ENCODE results near the gene OGN. TPM values are rescaled to one million over a fixed set of nuclear protein-coding genes. Genes with fewer than 3 reads are reported as not detected.

The OGN gene, protein sequence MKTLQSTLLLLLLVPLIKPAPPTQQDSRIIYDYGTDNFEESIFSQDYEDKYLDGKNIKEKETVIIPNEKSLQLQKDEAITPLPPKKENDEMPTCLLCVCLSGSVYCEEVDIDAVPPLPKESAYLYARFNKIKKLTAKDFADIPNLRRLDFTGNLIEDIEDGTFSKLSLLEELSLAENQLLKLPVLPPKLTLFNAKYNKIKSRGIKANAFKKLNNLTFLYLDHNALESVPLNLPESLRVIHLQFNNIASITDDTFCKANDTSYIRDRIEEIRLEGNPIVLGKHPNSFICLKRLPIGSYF
- not detected in 2 replicates for total RNA-seq

DNA sequence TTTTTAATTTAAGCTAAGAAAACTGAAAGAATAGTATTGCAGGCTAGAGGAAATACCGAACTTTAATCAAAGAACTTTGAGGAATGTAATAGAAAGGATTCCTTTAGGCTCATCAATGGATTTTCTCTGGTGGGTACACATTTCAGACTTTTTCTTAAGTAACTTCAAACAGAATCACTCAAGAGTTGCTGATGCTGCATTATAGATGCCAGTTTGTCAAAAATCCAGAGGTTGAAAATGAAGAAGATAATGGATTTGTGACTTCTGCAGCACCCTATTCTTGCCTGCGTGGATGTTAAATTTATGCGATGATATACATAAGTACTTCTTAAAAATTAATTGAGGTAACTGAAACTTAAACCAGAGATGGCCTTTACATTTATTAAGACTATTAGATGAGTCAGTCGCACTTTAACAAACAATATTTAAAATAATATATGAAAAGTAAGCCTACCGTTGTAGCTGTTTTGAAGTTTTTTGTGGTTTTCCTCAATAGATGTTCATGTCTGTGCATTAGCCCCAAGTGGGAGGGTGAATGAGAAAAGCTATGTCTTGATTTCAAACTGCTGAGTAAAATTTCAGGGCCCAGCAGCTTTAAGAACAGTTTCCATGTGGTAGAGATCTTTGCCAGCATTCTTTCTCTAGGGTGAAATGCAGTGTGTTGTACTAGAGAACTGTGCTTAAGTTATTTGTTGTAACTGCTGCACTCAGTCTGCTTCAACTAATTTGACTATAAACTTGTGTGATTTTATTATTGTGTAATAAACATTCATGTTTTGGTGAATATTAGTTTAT is at the start of gene OGN:
TSS of gene OGN (minus strand) at position 537 of the 795 bp plus-strand sequence. CDS start 1,171 bp downstream, outside the sequence.

GRCh38 chr9:92424340-92424739 is 20.0 kb upstream of the OGN start, which contains the start of gene OMD:
Gene OMD (minus strand): TSS chr9:92424471. CDS start chr9:92417558, 6,913 bp downstream.

Other genes with a start within 250 kb of the OGN start
- 114 and 144 TPM in 2 replicates for gene IARS1, start 110.9 kb downstream of the OGN start, total RNA-seq
- gene NOL8, start 79.2 kb downstream of the OGN start, total RNA-seq = 9.0 and 11.5 TPM in 2 replicates
- 2.0 and 7.2 TPM in 2 replicates for gene CENPP, start 78.6 kb downstream of the OGN start, total RNA-seq
- gene OMD, start 19.9 kb upstream of the OGN start, total RNA-seq = not detected in 2 replicates
- not detected in 2 replicates for gene ASPN, start 77.9 kb upstream of the OGN start, total RNA-seq
- 0.13 and 0.16 TPM in 2 replicates for gene ECM2, start 131.4 kb upstream of the OGN start, total RNA-seq